Kasumi-1 (cell line): ENCODE data around the gene SNX22.

Source experiments
- DNase-seq, 2 experiments: peaks; one replicate each; lab custom pipeline; 2025; lab: John Stamatoyannopoulos, UW

The SNX22 gene

DNA sequence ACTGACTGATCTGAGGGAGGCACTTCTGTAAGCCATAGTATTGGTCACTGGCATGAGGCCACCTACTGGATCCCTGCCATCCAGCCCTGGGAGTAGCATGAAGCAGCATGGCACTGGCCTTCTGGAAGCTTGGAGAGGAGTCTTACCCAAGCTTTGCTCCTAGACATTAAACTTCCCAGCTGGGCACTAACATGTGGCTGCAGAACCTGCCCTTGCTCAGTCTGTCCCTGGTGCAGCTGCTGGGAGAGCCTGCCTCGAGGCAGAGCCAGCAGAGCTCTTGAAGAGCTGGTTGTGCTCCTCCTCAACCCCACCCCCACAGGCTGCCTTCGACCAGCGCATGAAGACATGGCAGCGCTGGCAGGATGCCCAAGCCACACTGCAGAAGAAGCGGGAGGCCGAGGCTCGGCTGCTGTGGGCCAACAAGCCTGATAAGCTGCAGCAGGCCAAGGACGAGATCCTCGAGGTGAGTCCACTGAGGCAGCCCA, 17.1 kb upstream of the SNX22 start:
- no peak for DNase-seq

DNA sequence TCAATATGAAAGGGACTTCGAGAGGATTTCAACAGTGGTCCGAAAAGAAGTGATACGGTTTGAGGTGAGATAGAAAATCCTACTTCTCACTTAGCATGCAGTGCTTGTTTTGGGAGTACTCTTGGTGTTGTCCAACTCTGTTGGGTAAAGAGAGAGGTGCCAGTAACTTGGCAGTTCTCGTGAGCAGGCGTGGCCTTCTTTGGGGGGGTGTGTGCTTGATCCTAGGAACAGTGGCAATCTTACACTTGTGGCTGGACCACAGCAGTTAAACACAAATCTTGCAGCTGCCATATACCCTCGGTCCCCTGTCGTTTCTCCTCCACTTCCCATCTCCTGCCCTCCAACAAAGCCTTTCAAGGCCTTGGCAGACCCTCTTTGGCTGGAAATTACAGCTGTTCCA, 15.2 kb upstream of the SNX22 start:
- no peak for DNase-seq

DNA sequence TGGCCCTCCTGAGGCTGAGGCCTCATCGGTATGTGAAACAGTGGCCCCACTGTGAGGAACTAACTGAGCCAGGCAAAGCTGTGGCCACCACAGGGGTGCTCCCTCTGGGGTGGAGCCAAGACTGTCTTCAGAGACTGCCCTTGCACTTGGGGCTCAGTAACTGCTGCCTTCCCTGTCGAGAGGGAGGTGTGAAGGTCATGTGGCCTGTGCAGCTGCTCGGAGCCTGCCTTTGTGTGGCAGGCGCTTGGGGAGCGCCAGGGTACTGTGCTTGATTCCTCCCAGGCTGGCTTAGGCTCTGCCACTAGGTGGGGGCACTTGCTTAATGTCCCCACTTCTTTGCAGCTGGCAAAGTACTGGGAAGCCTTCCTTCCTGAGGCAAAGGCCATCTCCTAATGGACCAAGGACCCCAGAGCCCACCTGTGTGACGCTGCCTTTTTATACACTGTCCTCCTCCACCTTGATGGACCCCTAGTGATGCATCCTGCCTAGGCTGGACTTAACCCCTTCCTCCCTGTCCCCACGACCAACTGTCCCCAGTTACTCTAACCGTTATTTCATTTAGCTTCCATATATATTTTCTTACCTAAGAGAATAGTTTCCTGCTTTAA, 14.2 kb upstream of the SNX22 start:
- DNase-seq = no peak

DNA sequence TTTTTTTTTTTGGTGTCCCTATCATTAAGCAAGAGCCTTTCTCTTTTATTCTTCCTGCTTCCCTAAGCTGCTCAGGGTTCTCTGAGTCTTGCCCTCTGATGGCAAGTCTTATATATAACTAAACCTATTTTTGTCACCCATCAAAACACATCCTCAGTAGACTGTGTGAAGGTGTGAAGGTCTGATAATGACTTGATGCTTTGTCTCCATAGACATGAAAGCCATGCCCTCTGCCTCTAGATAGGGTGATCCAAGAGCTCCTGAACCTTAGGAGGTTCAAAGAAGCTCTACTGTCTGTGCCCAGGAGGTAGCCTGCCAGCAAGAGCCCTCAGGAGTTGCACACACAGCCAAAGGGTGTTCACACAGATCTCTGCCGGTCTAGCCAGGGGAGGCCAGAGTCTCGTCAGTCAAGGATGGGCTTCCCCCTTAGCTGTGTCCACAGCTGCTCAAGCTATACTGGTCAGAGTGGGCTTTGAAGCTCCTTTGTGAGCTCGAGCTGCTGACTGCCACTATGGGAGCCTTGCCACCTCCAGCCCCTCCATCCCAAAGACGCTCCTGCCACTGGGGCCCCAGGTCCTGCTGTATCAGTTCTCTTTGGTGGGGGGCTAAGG, 13.1 kb upstream of the SNX22 start:
- DNase-seq = no peak

DNA sequence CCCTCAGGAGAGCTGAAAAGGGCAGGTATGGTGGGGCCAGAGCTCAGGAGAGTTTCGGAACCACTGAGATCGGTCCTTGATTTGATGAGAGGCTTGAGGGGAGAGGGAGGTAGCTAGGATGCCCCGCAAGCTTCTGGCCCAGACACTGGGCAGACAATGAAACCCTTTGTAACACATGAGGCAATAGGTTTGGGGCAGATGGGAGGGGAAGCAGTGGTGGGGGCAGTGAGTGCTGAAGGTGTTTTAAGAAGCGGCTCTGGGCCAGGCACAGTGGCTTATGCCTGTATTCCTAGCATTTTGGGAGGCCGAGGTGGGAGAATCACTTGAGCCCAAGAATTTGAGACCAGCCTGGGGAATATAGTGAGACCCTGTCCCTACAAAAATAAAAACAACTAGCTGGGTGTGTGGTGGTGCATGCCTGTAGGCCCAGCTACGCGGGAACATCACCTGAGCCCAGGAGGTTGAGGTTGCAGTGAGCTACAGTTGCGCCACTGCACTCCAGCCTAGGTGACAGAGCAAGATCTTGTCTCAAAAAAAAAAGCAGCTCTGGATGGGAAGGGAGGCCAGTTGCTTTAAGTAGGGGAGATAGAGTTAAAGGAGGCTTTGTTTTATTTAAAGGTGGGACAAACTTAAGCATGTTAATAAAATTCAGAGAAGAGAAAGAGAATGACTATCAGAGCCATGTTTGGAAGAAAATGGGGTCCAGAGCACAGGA, 9.6 kb upstream of the SNX22 start:
- DNase-seq = no peak

DNA sequence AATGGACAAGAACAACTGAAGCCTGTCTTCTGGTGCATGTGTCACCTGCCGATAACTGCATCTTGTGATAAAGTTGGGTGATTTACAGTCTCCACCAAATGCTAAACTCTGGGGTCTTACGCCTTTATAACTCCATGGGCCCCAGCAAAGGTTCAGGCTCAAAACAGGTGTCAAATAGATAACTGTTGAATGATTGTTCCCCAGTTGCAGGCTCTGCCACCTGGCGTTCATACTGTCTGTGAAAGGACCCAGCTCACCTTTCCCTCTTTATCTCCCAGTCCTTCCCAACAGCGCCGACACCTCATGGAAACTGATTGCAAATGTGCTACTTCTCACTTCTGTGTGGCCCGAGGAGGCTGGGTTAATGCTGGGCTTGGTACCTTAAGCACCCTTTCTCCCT, 8.3 kb upstream of the SNX22 start:
- DNase-seq = no peak

DNA sequence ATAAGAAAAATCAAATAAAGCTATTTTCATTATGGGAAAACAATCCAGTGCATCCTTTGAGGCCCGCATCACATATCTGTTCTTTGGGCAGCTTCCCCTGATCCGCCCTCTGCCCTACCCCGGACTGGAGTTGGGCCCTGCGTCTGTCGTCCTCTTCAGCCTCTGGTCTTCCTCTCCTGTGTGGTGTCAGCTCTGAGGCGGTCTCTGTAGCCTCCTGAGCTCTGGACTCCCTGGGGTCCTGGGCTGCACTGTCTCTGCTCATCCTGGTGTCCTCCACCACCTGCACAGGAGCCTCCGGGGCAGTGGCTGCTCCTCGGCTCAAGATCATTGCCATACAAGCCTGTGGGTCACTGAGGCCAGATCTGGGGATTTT, 7.4 kb upstream of the SNX22 start:
- no peak for DNase-seq

DNA sequence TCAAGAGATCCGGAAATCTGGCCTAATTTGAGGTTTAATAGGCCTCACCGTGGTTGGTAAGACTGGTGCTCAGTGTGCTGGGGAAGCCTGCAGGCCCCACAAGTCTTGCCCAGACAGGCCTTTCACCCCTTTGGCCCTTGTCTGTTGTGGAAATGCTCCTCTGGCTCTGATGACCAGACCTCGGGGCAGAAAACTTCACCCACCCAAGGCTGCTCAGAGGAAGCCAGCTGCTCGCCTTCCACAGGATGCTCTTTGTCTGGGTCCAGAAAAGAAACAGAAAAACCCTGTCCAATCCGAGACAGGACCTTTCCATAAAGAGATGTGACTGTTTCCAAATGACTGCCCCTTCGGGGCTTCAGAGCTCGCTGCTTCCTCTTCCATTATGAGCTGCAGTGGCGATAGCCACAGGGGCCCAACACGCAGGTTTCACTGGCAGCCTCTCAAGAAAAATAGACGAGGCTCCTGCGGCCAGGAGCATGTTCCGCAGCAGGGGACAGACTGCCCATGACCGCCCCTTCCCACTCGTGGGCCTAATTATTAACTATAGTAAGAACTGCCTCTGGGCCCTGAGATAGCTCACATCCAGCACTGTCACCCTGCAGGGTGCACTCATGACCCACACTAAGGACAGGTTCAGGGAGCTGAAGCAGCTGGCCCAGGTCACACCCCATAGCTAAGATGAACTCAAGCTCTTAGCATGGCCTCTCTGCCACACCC, 6.8 kb upstream of the SNX22 start:
- no peak for DNase-seq

DNA sequence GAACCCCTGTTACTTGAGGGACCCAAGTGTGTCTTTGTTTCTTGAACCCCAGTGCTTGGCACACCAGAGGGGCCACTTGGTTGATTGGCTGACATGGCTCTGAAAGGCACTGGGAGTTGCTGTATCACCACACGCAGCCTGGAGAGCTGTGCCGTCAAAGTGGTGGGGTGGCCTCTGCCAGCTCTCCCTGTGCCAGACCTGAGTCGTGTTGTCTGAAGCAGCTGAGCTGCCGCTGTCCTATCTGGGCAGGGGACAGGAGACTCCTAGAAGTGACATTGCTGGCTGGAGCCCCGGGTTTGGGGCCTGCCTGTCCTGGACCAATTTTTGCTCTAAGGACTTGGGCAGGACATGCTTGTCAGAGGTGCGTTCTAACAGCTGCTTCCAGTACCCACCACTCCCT, 5.5 kb upstream of the SNX22 start:
- no peak for DNase-seq

DNA sequence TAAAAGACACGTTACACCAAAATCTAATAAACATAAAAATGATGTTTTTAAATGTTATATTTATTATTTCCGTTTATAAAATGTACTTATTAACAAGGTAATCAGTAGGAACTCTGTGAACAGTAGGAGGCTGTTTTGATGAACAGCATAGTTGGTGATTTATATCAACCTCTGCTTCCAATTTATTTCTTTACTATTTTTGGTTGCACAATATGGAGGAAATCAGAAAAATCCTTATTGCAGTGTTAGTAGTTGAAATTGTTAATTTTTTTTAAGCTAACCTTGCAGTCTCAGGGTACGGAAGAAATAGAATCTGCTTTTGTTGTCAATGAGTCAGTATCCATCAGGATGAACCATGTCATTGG, 5.0 kb upstream of the SNX22 start:
- DNase-seq = no peak

DNA sequence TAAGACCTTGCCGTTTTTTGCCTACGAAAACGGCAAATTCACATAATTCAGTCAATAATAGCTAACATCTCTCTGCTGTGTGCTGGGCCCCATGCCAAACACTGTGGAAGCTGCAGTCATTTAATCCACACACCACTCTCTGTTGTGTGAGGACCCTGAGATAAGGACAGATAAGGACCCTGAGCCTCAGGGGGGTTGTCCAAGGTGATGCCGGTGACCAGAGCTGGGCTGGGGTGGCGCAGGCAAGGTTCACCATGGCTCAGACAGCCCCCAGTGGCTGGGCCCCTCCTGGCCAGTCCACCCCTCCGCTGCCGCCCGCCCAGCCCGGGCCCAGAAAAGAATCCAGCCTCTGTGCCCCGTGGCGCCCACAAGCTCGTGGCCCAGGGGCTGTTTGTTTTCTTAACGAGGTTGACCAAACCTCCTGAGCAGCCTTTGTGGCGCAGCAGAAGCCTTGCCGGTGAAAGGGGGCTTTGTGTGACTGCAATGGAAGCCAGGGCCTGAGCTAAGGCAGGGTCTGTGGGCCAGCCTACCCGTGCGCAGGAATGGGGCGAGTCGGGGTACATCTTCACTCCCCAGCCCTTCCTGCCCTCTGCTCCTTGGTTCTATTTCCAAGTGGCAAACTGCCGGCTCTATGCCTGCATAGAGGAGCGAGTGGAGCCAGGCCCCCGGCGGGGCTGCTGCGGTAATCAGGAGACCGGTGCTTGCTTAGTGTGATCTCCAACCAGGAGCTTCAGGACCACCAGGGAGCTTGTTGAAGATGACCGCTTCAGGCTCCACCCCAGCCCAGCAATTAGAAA, 4.4 kb upstream of the SNX22 start:
- DNase-seq = no peak

DNA sequence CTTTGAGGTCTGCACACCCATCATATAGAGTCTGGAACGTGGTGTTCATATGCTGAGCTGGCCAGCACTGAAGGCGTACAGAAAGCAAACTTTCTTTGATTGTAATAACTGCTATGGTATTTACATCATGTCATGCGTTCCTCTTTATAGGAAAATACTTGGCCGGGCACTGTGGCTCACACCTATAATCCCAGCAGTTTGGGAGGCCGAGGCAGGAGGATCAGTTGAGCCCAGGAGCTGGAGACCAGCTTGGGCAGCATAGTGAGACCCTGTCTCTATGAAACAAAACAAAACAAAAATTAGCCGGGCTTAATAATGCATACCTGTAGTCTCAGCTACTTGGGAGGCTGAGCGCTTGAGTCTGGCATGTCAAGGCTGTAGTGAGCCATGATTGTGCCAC, 3.4 kb upstream of the SNX22 start:
- no peak for DNase-seq

DNA sequence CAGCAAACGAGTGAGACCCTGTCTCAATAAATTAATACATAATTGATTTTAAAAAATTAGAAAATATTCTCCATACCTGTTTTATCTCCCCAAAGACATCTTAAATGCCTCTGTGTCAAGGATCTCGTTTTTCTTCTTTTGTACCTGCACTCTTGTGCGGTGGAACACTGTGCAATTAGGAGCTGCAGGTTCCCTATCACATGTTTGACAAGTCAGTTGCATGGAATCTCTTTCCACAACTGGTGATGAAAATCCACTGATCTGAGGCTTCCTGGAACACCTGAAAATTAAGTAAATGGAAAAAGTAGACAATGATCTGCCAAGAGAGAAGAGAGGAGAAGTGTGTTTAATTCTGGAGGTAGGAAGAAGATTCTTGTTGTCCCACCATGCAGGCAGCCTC, 3.0 kb upstream of the SNX22 start:
- DNase-seq = no peak

DNA sequence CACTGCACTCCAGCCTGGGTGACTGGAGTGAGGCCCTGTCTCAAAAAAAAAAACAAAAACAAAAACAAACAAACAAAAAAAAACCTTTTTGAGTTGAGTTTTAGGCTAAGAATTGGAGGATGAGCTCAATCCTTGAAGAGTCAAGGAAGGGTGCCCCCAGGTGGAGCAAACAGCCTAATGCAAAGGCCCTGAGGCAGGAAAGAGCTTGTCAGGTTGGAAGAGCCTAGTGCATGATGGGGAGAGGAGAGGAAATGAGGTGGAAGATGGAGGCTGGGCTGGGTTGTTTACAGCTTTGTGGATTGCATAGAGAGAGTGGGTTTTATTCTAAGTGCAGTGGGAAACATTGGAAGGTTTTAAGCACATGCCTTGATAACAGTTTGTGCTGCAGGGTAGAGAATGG, 2.1 kb upstream of the SNX22 start:
- DNase-seq = peak; percentile 12 to 36

DNA sequence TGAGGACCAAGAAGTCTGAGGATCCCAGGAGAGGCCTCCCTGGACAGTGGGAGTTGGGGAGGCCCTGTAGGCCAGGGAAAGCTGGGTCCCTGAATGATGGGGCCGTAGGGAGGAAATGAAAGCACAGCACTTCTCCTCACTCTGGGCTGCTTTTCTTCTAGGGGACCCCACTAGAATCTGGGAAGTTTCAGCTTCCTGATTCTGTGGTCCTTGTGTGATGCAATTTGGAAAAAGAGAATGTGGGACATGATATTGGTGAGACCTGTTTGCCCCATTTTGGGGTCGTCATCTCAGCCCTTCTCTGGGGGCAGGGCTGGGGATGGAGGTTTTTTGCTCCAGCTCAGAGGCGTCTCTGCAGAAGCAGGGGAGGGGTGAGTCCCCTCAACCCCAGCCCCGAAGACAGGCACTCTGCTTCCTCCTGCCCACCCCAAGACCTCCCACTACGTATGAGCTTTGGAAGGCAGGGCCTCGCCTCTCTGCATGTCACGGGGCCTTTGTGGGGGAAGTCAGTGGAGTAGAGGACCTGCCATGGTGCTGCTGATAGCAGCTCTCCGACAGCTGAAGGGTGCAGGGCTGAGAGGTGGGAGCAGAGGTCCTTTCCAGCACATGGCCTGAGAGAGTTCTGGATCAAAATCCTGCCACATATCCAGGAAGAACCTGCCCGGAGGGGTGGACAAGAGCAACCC, 1.5 kb upstream of the SNX22 start:
- no peak for DNase-seq

DNA sequence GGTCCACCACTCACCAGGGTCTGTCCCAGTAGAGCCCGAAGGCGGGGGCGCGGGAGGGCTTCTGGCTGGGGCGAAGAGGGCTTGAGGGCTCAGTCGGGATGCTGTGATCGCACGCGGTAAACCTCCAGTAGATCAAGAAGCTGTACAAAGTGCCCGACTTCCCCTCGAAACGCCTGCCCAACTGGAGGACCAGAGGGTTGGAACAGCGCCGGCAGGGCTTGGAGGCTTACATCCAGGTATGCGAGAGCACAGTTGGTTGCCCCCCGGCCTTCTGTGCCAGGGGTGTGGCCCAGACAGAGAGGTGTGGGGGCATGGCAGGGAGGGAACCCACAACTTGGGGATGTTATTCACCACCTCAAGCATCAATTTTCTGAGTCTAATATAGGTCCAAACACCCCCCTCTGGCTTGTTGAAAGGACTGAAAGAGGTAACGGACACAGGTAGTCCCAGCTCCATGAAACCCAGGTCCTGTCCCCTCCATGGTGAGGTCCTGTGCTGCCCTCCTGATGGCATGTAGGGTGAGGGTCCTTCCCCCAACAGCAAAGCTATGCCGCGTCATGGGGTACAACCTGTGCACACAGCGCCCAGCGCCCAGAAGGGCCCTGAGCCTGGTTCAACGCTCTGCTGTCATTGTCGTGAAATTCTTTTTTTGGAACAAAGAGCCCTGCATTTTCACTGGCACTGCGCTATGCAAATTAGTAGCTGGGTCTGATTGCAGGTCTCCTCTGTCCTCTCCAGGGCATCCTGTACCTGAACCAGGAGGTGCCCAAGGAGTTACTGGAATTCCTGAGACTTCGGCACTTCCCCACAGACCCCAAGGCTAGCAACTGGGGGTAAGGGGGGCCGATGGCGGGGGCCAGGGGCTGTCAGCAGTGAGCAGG, 1.2 kb downstream of the SNX22 start:
- DNase-seq = no peak

DNA sequence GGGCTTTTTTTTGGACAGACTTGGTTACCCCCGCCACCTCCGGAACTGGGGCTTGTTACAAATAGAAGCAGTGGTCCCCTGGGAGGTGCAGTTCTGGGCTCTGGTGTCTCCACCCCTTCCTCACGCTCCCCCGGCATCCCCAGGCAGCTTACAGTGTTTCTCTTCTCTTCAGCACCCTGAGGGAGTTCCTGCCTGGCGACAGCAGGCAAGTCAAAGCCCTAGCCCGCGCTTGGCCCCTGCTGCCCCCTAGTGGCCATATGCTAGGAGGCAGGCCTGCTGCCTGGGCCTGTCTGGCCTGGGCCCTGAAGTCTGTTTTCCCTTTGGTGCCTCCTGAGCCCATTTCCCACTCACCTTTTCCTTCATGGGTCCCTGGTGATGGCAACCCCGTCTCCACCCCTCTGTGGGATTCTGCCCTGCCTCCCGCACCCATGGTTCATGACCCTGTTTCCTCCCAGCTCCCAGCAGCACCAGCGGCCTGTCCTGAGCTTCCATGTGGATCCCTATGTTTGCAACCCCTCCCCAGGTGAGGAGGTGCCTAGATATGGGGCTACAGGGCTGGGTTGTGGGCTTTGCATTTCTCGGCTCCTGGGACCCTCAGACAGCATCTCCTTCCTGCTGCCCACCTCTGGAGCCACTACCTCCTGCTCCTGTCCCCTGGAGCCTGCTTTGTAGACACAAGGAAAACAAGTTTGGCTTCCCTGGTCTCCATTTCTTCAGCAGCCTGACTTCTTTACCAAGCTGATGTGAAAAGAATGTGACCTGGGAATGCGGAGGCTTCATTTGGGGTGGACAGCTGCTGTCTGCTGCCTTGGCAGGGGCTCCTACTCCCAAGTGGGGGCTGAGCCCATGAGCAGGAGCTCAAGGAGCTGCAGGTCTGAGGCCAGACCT, 2.2 kb downstream of the SNX22 start:
- peak; percentile 89 to 90 for DNase-seq

DNA sequence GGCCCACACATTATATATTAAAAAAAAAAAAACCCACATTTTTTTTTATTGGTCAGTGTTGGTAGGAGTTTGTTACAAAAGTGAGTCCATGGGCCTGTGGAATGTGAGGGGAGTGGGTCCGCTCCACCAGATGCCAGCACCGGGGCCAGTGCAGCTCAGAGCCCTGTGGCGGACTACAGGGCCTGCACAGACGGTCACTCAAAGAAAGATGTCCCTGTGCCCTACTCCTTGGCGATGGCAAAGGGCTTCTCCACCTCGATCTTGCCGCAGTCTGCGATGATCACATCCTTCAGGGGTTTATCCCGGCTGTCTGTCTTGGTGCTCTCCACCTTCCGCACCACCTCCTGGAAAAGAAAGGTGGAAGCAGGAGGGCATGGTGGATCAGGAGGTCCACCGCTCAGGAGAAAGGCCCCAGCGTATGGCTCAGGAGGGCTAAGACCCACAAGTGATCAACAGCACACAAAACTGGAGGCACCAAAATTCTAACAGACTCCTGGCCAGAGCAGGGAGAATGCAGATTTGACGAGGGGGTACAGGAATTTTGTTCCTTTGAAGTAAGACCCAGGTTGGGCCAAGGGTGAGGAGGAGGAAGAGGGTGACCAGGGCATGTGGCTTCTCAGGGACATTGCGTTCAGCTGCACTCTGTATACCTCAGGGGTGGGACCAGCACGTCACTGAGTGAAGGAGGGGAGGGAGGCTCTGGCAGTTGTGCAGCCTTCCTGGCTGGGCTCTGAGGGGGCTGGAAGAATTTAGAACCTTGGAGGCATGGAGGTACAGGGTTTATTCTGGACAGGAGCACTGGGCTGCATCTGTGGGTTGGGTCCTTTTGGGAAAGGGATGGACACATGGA, 4.5 kb downstream of the SNX22 start:
- no peak for DNase-seq
